Osteoblast (primary cell): ENCODE results near the gene CACNA1C. TPM values are rescaled to one million over a fixed set of nuclear protein-coding genes. Genes with fewer than 3 reads are reported as not detected.

Experiments
- DNase-seq: peaks from one replicate; pipeline ENCODE4 v3.0.0; 2011; ENCODE audit warnings: low spot score, mixed read lengths; ENCODE audit not compliant: insufficient read length; ENCODE audit errors: missing footprints
- H2AFZ ChIP-seq: 2 replicates; pipeline ENCODE4 v1.6.0; 2011; ENCODE audit warnings: mild to moderate bottlenecking, low read length
- H3K27ac ChIP-seq: 2 replicates; pipeline ENCODE4 v1.5.1; 2011; ENCODE audit warnings: mild to moderate bottlenecking, low read depth, low read length, moderate library complexity
- H3K27me3 ChIP-seq: 2 replicates; pipeline ENCODE4 v1.6.0; 2012; ENCODE audit warnings: mild to moderate bottlenecking, control low read depth, inconsistent platforms, low read length, moderate library complexity; ENCODE audit not compliant: insufficient read depth
- H3K36me3 ChIP-seq: 2 replicates; pipeline ENCODE4 v1.5.1; 2011; ENCODE audit warnings: mild to moderate bottlenecking, low read length, control low read depth, moderate library complexity; ENCODE audit not compliant: insufficient read depth
- H3K4me1 ChIP-seq: 2 replicates; pipeline ENCODE4 v1.5.1; 2011; ENCODE audit warnings: mild to moderate bottlenecking, low read length, control low read depth, moderate library complexity; ENCODE audit not compliant: insufficient read depth
- H3K4me2 ChIP-seq: 2 replicates; pipeline ENCODE4 v1.6.0; 2011; ENCODE audit warnings: mild to moderate bottlenecking, low read length; ENCODE audit not compliant: insufficient read depth
- H3K4me3 ChIP-seq: fragments of 200-600 bp; sonication (generic); 3 replicates; pipeline ENCODE4 v1.5.1; 2012; ENCODE audit warnings: mild to moderate bottlenecking, low read length, inconsistent platforms; ENCODE audit not compliant: insufficient read depth
- H3K79me2 ChIP-seq: 2 replicates; pipeline ENCODE4 v1.6.0; 2012; ENCODE audit warnings: mild to moderate bottlenecking, low read length, control low read depth, inconsistent platforms; ENCODE audit not compliant: insufficient read depth
- H3K9me3 ChIP-seq: 2 replicates; pipeline ENCODE4 v1.5.1; 2011; ENCODE audit warnings: low read depth, low read length, control low read depth
- H4K20me1 ChIP-seq: 2 replicates; pipeline ENCODE4 v1.6.0; 2012; ENCODE audit warnings: mild to moderate bottlenecking, low read length, control low read depth; ENCODE audit not compliant: insufficient read depth
- total RNA-seq: library from RNA; depleted of rRNA; stranded (reverse); fragments of >200 nt; gene quantifications from 2 replicates; pipeline ENCODE4 v1.2.3, GENCODE V29; 2012
- TF ChIP-seq, protein P1 (sequence below): IDR thresholded peaks from 2 replicates; pipeline ENCODE4 v1.5.1; 2011; ENCODE audit warnings: mild to moderate bottlenecking, low read depth, low read length, moderate library complexity; ENCODE audit errors: extremely low read depth

CACNA1C gene
- total RNA-seq, 1 donor = 19.2 TPM

DNA sequence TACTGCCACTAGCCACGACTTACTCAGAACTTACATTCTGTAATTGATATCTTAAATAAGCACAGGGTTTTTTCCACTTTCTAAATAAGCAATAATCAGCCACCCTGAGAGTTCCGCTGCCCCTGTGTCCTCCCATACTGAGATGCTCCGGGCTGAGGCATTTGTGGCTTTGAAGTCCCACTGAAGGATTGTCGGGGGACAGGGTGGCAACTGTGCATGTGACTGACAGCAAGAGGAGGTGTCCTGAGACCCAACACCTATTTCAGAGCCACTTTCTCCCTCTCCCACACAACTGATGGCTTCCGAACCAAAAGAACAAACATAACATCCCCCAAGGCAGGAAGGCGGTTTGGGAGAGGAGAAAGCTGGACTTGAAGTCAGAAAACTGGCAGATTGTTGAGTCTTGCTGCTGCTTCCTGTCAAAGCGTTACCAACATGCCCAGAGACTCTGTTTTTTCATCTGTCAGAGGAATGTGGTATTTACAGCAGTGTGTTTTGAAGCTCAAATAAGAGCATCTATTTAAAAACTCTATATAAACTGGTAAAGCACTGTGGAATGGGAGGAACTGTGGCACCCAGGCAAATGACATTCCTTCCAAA, 584.1 kb downstream of the CACNA1C start:
- H3K4me1 ChIP-seq = peaks cover 21% of the 10 kb centered on the region
- no peaks in the 10 kb centered on the region for H3K36me3 ChIP-seq
- TF ChIP-seq, protein P1, sequence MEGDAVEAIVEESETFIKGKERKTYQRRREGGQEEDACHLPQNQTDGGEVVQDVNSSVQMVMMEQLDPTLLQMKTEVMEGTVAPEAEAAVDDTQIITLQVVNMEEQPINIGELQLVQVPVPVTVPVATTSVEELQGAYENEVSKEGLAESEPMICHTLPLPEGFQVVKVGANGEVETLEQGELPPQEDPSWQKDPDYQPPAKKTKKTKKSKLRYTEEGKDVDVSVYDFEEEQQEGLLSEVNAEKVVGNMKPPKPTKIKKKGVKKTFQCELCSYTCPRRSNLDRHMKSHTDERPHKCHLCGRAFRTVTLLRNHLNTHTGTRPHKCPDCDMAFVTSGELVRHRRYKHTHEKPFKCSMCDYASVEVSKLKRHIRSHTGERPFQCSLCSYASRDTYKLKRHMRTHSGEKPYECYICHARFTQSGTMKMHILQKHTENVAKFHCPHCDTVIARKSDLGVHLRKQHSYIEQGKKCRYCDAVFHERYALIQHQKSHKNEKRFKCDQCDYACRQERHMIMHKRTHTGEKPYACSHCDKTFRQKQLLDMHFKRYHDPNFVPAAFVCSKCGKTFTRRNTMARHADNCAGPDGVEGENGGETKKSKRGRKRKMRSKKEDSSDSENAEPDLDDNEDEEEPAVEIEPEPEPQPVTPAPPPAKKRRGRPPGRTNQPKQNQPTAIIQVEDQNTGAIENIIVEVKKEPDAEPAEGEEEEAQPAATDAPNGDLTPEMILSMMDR = no peak
- no peaks in the 10 kb centered on the region for H3K79me2 ChIP-seq
- no peak overlapping the region for H3K27ac ChIP-seq
- peak; percentile 71 for DNase-seq
- no peak overlapping the region for H3K4me3 ChIP-seq
- no peaks in the 10 kb centered on the region for H4K20me1 ChIP-seq
- no peak overlapping the region for H3K4me2 ChIP-seq
- no peak overlapping the region for H2AFZ ChIP-seq
- no peaks in the 10 kb centered on the region for H3K27me3 ChIP-seq
- H3K9me3 ChIP-seq = no peaks in the 10 kb centered on the region

DNA sequence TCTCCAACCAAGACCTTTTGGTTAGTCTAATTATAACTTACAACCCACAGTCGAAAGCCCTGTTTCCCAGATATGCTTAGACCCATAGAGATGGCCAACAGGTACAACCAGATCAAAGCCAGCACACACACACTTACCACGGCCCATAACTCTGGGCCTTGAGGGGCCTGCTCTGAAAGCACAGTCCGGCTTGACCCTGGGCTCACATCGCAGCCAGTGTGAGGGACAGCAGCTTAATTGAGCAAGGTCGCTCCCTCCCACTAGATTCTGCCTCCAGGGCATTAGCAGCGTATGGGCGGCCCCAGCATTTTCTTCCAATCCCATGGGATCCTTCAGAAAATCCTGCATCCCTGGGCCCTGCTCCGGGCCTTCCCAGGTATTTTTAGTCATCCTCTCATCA, 584.6 kb downstream of the CACNA1C start:
- H3K4me1 ChIP-seq = peaks cover 21% of the 10 kb centered on the region
- H3K79me2 ChIP-seq = no peaks in the 10 kb centered on the region
- H3K27me3 ChIP-seq = no peaks in the 10 kb centered on the region
- H3K4me2 ChIP-seq = no peak overlapping the region
- H4K20me1 ChIP-seq = no peaks in the 10 kb centered on the region
- no peaks in the 10 kb centered on the region for H3K36me3 ChIP-seq
- H2AFZ ChIP-seq = no peak overlapping the region
- DNase-seq = peak; percentile 51
- no peak overlapping the region for H3K4me3 ChIP-seq
- no peak overlapping the region for H3K27ac ChIP-seq
- H3K9me3 ChIP-seq = no peaks in the 10 kb centered on the region
- TF ChIP-seq, protein P1 = no peak

DNA sequence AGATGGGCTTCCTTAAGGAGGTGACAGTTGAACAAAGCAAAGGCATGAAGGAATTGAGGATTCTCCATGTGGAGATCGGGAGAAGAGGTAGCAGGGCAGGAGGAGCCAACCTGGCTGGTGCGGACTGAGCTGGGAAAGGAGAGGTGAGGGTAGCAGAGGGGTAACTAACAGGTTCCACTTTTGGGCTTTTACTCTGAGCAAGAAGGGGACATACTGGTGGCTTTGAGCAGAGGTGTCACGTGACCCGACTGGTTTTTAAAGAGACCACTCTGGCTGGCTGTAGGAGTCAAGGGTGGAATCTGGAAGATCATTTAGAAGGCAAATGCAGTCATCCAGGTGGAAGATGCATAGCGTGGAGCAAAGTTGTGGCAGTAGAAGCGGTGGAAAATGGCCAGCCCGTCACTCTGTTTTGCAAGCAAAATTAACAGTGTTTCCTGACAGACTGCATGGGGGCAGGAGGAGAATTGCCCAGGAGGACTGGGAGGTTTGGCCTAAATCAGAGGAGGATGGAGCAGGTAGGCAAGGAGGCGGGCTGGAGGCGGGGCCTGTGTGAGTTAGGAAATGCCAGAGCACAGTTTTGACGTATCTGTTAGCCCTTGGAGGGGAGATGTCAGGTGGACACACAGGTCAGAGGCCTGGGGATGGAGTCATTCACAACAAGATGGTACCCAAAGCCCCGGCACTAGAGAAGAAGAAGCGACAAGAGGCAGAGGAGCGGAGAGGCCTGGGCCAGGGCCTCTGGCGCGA, 585.7 kb downstream of the CACNA1C start:
- H3K79me2 ChIP-seq = no peaks in the 10 kb centered on the region
- no peak overlapping the region for H2AFZ ChIP-seq
- DNase-seq = no peak
- no peaks in the 10 kb centered on the region for H3K9me3 ChIP-seq
- no peak overlapping the region for H3K27ac ChIP-seq
- H3K27me3 ChIP-seq = no peaks in the 10 kb centered on the region
- H3K4me2 ChIP-seq = no peak overlapping the region
- peaks cover 21% of the 10 kb centered on the region for H3K4me1 ChIP-seq
- H4K20me1 ChIP-seq = no peaks in the 10 kb centered on the region
- TF ChIP-seq, protein P1 = no peak
- no peak overlapping the region for H3K4me3 ChIP-seq
- H3K36me3 ChIP-seq = no peaks in the 10 kb centered on the region

DNA sequence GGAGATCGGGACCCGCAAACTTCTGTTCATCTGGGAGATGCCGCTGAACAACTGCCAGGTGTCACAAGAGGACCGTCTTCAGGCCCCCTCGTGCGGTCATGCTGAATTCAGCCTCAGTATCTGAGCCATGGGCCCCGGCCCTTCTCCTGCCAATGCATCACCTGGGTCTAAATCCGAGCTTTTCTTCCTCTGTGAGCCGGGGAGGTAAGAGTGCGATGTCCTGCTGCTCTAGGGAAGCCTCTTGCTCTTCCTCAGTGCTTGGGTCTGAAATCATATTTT, 586.2 kb downstream of the CACNA1C start:
- Histone ChIP-seq H3K4me3 (no peak overlapping the region), H3K4me2 (no peak overlapping the region), H3K27me3 (no peaks in the 10 kb centered on the region), H3K36me3 (no peaks in the 10 kb centered on the region), H4K20me1 (no peaks in the 10 kb centered on the region), H3K27ac (no peak overlapping the region), H3K79me2 (no peaks in the 10 kb centered on the region), H2AFZ (no peak overlapping the region), H3K4me1 (peaks cover 21% of the 10 kb centered on the region), H3K9me3 (no peaks in the 10 kb centered on the region)
- DNase-seq = peak; percentile 37
- TF ChIP-seq, protein P1 = no peak
